CD4-positive, alpha-beta T cell treated with Interleukin-17A for 1 hour (primary cell): ENCODE measurements around the gene NUTM2G.
"Not testable (repeated sequence)": the region's sequence is repeated elsewhere in the genome, so short reads cannot be mapped to it uniquely, and the experiment has no call there.

Experiments
- DNase-seq: peaks from one replicate; pipeline ENCODE4 v3.0.0-alpha.2; 2020

NUTM2G gene

GRCh38 chr9:96928543-96928942, at the start of gene NUTM2G:
TSS of gene NUTM2G (plus strand) at chr9:96928843. CDS start at chr9:96929025, 182 bp downstream.
- not testable (repeated sequence) for DNase-seq

- no peak for DNase-seq
Measured at GRCh38 chr9:96883922-96884321, 44.7 kb upstream of the NUTM2G start.

GRCh38 chr9:96884443-96884842, 44.2 kb upstream of the NUTM2G start:
- DNase-seq, result no peak

- DNase-seq, result no peak
Measured at GRCh38 chr9:96885424-96885823, 43.2 kb upstream of the NUTM2G start.

- DNase-seq, result no peak
Measured at GRCh38 chr9:96888591-96888990, 40.1 kb upstream of the NUTM2G start.

- no peak for DNase-seq
Measured at GRCh38 chr9:96892131-96892530, 36.5 kb upstream of the NUTM2G start.

- not testable (repeated sequence) for DNase-seq
Measured at GRCh38 chr9:96900010-96900409, 28.6 kb upstream of the NUTM2G start.

- DNase-seq, result not testable (repeated sequence)
Measured at GRCh38 chr9:96904947-96905722, 23.5 kb upstream of the NUTM2G start.

- not testable (repeated sequence) for DNase-seq
Measured at GRCh38 chr9:96908479-96908878, 20.2 kb upstream of the NUTM2G start.

GRCh38 chr9:96915539-96915938, 13.1 kb upstream of the NUTM2G start:
- not testable (repeated sequence) for DNase-seq

GRCh38 chr9:96916531-96916930, 12.1 kb upstream of the NUTM2G start:
- not testable (repeated sequence) for DNase-seq

GRCh38 chr9:96918550-96918949, 10.1 kb upstream of the NUTM2G start:
- DNase-seq, result not testable (repeated sequence)

- not testable (repeated sequence) for DNase-seq
Measured at GRCh38 chr9:96920803-96921202, 7.8 kb upstream of the NUTM2G start.

GRCh38 chr9:96925587-96925986, 3.1 kb upstream of the NUTM2G start:
- not testable (repeated sequence) for DNase-seq

- DNase-seq, result not testable (repeated sequence)
Measured at GRCh38 chr9:96931665-96932064, 3.0 kb downstream of the NUTM2G start.

GRCh38 chr9:96934097-96934496, 5.5 kb downstream of the NUTM2G start:
- not testable (repeated sequence) for DNase-seq

GRCh38 chr9:96934706-96935105, 6.1 kb downstream of the NUTM2G start:
- not testable (repeated sequence) for DNase-seq

- not testable (repeated sequence) for DNase-seq
Measured at GRCh38 chr9:96935401-96935800, 6.8 kb downstream of the NUTM2G start.

- not testable (repeated sequence) for DNase-seq
Measured at GRCh38 chr9:96937442-96937841, 8.8 kb downstream of the NUTM2G start.

- DNase-seq, result not testable (repeated sequence)
Measured at GRCh38 chr9:96938957-96939665, 10.5 kb downstream of the NUTM2G start.

- not testable (repeated sequence) for DNase-seq
Measured at GRCh38 chr9:96940982-96941381, 12.3 kb downstream of the NUTM2G start.

- not testable (repeated sequence) for DNase-seq
Measured at GRCh38 chr9:96941628-96942027, 13.0 kb downstream of the NUTM2G start.

GRCh38 chr9:96942181-96942580, 13.5 kb downstream of the NUTM2G start:
- DNase-seq, result not testable (repeated sequence)

- DNase-seq, result not testable (repeated sequence)
Measured at GRCh38 chr9:96949346-96949745, 20.7 kb downstream of the NUTM2G start.
